IMR-90 (cell line): ENCODE measurements around the gene YEATS4. TPM values are rescaled to one million over a fixed set of nuclear protein-coding genes. Genes with fewer than 3 reads are reported as not detected.
A peak's percentile ranks its signal among the peaks of the same experiment; 100 is the strongest.

Experiments
- ATAC-seq: fragments of 200-7000 bp; cut with Tn5 transposase; 2 replicates; pipeline ENCODE4 v1.9.1; 2020; ENCODE audit warnings: low read depth, mild to moderate bottlenecking, moderate library complexity
- BruUV-seq: library from RNA; stranded (reverse); fragments of 400-500 nt; replicated peaks from 2 replicates; lab custom pipeline; 2021; lab: Mats Ljungman, UMichigan
- CTCF ChIA-PET: fragments of 300-600 bp; formaldehyde crosslinking; extraction: SDS; loops from one replicate; lab custom pipeline; 2021; ENCODE audit warnings: antibody characterized with exemption; lab: Yijun Ruan, JAX
- POLR2A ChIA-PET: fragments of 300-600 bp; sonication (Branson Sonifier 250); formaldehyde crosslinking; loops from one replicate; lab custom pipeline; 2022; ENCODE audit warnings: antibody characterized with exemption; ENCODE audit not compliant: unreplicated experiment; lab: Charles Lee
- DNase-seq: peaks from one replicate; pipeline ENCODE4 v3.0.0; 2013
- H2AFZ ChIP-seq: replicated peaks from 2 replicates; pipeline ENCODE3; 2013; ENCODE audit warnings: low read length, mild to moderate bottlenecking; ENCODE audit not compliant: poor library complexity
- H2AK5ac ChIP-seq: 2 replicates; pipeline ENCODE4 v1.6.1; 2013; ENCODE audit warnings: low read depth, low read length, inconsistent platforms
- H2AK9ac ChIP-seq: replicated peaks from 2 replicates; pipeline ENCODE3; 2013; ENCODE audit warnings: mild to moderate bottlenecking, low read depth, low read length, moderate library complexity; ENCODE audit not compliant: poor library complexity
- H2BK120ac ChIP-seq: 2 replicates; pipeline ENCODE4 v1.6.1; 2013; ENCODE audit warnings: low read depth, low read length, inconsistent platforms
- H2BK15ac ChIP-seq: 3 replicates; pipeline ENCODE4 v1.6.1; 2013; ENCODE audit warnings: low read depth, low read length, inconsistent platforms
- H2BK20ac ChIP-seq: 2 replicates; pipeline ENCODE4 v1.6.1; 2013; ENCODE audit warnings: low read depth, mild to moderate bottlenecking, inconsistent platforms, low read length, moderate library complexity
- H2BK5ac ChIP-seq: 2 replicates; pipeline ENCODE4 v1.6.1; 2013; ENCODE audit warnings: mild to moderate bottlenecking, low read depth, low read length, inconsistent platforms; ENCODE audit not compliant: poor library complexity, severe bottlenecking
- H3K14ac ChIP-seq: replicated peaks from 2 replicates; pipeline ENCODE4 v1.6.1; 2013; ENCODE audit warnings: low read depth, low read length, inconsistent platforms
- H3K18ac ChIP-seq: 2 replicates; pipeline ENCODE4 v1.6.1; 2013; ENCODE audit warnings: low read depth, low read length, control low read depth
- H3K23ac ChIP-seq: 2 replicates; pipeline ENCODE4 v1.6.1; 2013; ENCODE audit warnings: low read depth, low read length, inconsistent platforms
- H3K27ac ChIP-seq: 2 replicates; pipeline ENCODE4 v1.5.1; 2013; ENCODE audit warnings: mild to moderate bottlenecking, control low read depth, low read length; ENCODE audit not compliant: insufficient read depth
- H3K27me3 ChIP-seq: 2 replicates; pipeline ENCODE4 v1.6.1; 2013; ENCODE audit warnings: low read length; ENCODE audit not compliant: control insufficient read depth, insufficient read depth
- H3K36me3 ChIP-seq: 2 replicates; pipeline ENCODE4 v1.6.1; 2013; ENCODE audit warnings: low read length, mixed read lengths; ENCODE audit not compliant: control insufficient read depth, insufficient read depth
- H3K4ac ChIP-seq: 2 replicates; pipeline ENCODE4 v1.6.1; 2013; ENCODE audit warnings: low read depth, low read length, inconsistent platforms
- H3K4me1 ChIP-seq: 2 replicates; pipeline ENCODE4 v1.6.1; 2013; ENCODE audit warnings: low read length, mixed read lengths; ENCODE audit not compliant: control insufficient read depth, insufficient read depth
- H3K4me2 ChIP-seq: 2 replicates; pipeline ENCODE4 v1.6.1; 2013; ENCODE audit warnings: low read depth, mild to moderate bottlenecking, control low read depth, low read length, moderate library complexity
- H3K4me3 ChIP-seq: 2 replicates; pipeline ENCODE4 v1.5.1; 2013; ENCODE audit warnings: low read depth, mild to moderate bottlenecking, control low read depth, low read length, moderate library complexity; ENCODE audit not compliant: insufficient read depth
- H3K56ac ChIP-seq: 2 replicates; pipeline ENCODE4 v1.6.1; 2013; ENCODE audit warnings: low read length, inconsistent platforms; ENCODE audit not compliant: insufficient read depth; ENCODE audit errors: extremely low read depth
- H3K79me1 ChIP-seq, 2 experiments: 2 replicates each; pipeline ENCODE4 v1.6.1; 2013; ENCODE audit warnings: low read length in 2 of 2, inconsistent platforms in 1 of 2, low read depth in 1 of 2
- H3K9ac ChIP-seq: 2 replicates; pipeline ENCODE4 v1.6.1; 2013; ENCODE audit warnings: low read depth, low read length, control low read depth
- H3K9me1 ChIP-seq: 2 replicates; pipeline ENCODE4 v1.6.1; 2013; ENCODE audit warnings: low read length, inconsistent platforms; ENCODE audit not compliant: insufficient read depth
- H3K9me3 ChIP-seq: 2 replicates; pipeline ENCODE4 v1.6.1; 2013; ENCODE audit warnings: low read length; ENCODE audit not compliant: control insufficient read depth, insufficient read depth
- H4K20me1 ChIP-seq: 2 replicates; pipeline ENCODE4 v1.6.1; 2013; ENCODE audit warnings: low read length, inconsistent platforms; ENCODE audit not compliant: insufficient read depth
- H4K5ac ChIP-seq: 2 replicates; pipeline ENCODE4 v1.6.1; 2013; ENCODE audit warnings: mild to moderate bottlenecking, low read depth, low read length, control low read depth
- H4K8ac ChIP-seq, 2 experiments: 2 replicates each; pipeline ENCODE4 v1.6.1; 2013; ENCODE audit warnings: low read depth in 2 of 2, low read length in 2 of 2, control low read depth in 1 of 2, inconsistent platforms in 1 of 2
- H4K91ac ChIP-seq: 2 replicates; pipeline ENCODE4 v1.6.1; 2013; ENCODE audit warnings: low read depth, low read length, inconsistent platforms; ENCODE audit not compliant: insufficient read depth
- CEBPB ChIP-seq: IDR thresholded peaks from 2 replicates; pipeline ENCODE4 v1.6.1; 2012; ENCODE audit warnings: low read depth, low read length, improper control_type of control experiment
- FOS ChIP-seq: fragments of 150-350 bp; IDR thresholded peaks from 2 replicates; pipeline ENCODE4 v1.6.1; 2016; ENCODE audit warnings: low read depth, low read length
- MAFK ChIP-seq: IDR thresholded peaks from 2 replicates; pipeline ENCODE4 v1.6.1; 2012; ENCODE audit warnings: low read depth, low read length, improper control_type of control experiment
- MAZ ChIP-seq: IDR thresholded peaks from 2 replicates; pipeline ENCODE4 v1.6.1; 2012; ENCODE audit warnings: low read depth, mild to moderate bottlenecking, low read length, improper control_type of control experiment, moderate library complexity, borderline replicate concordance
- NFE2L2 ChIP-seq: fragments of 150-350 bp; IDR thresholded peaks from 2 replicates; pipeline ENCODE4 v1.6.1; 2016; ENCODE audit warnings: low read depth, mild to moderate bottlenecking, low read length
- RAD21 ChIP-seq: IDR thresholded peaks from 2 replicates; pipeline ENCODE4 v1.6.1; 2012; ENCODE audit warnings: low read length, improper control_type of control experiment
- RCOR1 ChIP-seq: IDR thresholded peaks from 2 replicates; pipeline ENCODE4 v1.6.1; 2012; ENCODE audit warnings: mild to moderate bottlenecking, low read length, improper control_type of control experiment; ENCODE audit not compliant: insufficient replicate concordance
- RFX5 ChIP-seq: IDR thresholded peaks from 2 replicates; pipeline ENCODE4 v1.8.0; 2012; ENCODE audit warnings: low read depth, mild to moderate bottlenecking, low read length, moderate library complexity
- SMC3 ChIP-seq: fragments of 150-350 bp; IDR thresholded peaks from 2 replicates; pipeline ENCODE4 v1.6.1; 2016; ENCODE audit warnings: low read depth, mild to moderate bottlenecking, antibody characterized with exemption, low read length, moderate library complexity
- WGBS, 2 experiments: methylation state at CpG; one replicate each; pipeline versions ENCODE4 v1.1.5 to v1.1.7; 2013; ENCODE audit warnings: missing lambda C conversion rate in 2 of 2; ENCODE audit not compliant: insufficient read length in 1 of 2; ENCODE audit errors: extremely low coverage in 2 of 2; 5-methylcytosine and 5-hydroxymethylcytosine counted together
- dilution Hi-C: fragments of 300-500 bp; cut with HindIII; formaldehyde crosslinking; loops from one replicate; pipeline ENCODE4 v1.14.3; 2018; ENCODE audit warnings: low sequenced_read_pairs; ENCODE audit not compliant: unreplicated experiment
- in situ Hi-C: fragments of 300-500 bp; cut with MboI; formaldehyde crosslinking; loops from 3 replicates; pipeline ENCODE4 v1.14.3; 2019; ENCODE audit warnings: low sequenced_read_pairs, inconsistent platforms, mixed read lengths
- intact Hi-C: fragments of 100-400 bp; cut with micrococcal nuclease; formaldehyde crosslinking; loops from 2 replicates; pipeline ENCODE4 v1.10.0; 2022
- polyA plus RNA-seq, 3 experiments: library from polyadenylated mRNA; depleted of rRNA; stranded (reverse); fragments of >200 nt; gene quantifications; 2 replicates each; pipeline ENCODE4 v1.2.3, GENCODE V29; 2012; ENCODE audit warnings: low replicate concordance in 1 of 3
- total RNA-seq: library from RNA; depleted of rRNA; stranded (reverse); fragments of >200 nt; gene quantifications from 2 replicates; pipeline ENCODE4 v1.2.3, GENCODE V29; 2012

Gene YEATS4
- total and polyA plus RNA-seq, 2 of the 4 experiments (the other 2 are of a cell fraction) = 6.9 to 15.1 TPM

- Histone ChIP-seq H3K27ac (no peak overlapping the region), H3K4me1 (0 out of 2 replicates have a peak, but pooled peaks cover 2% of the 10 kb centered on the region), H4K8ac (no peak overlapping the region), H3K14ac (no peak overlapping the region), H3K9me1 (no peaks in the 10 kb centered on the region), H3K36me3 (no peaks in the 10 kb centered on the region), H2AK5ac (no peak overlapping the region), H4K5ac (no peak overlapping the region), H2BK15ac (no peak overlapping the region), H3K56ac (no peak overlapping the region), H4K20me1 (no peaks in the 10 kb centered on the region), H3K9ac (no peak overlapping the region), H4K91ac (no peak overlapping the region), H2AK9ac (no peak overlapping the region), H3K27me3 (peaks cover 32% of the 10 kb centered on the region), H2BK5ac (no peak overlapping the region), H2AFZ (peak overlapping the region; percentile 63), H3K9me3 (no peaks in the 10 kb centered on the region), H2BK120ac (no peak overlapping the region), H3K4me2 (no peak overlapping the region), H2BK20ac (no peak overlapping the region), H3K18ac (no peak overlapping the region), H3K4ac (no peak overlapping the region), H3K23ac (no peak overlapping the region), H3K4me3 (no peak overlapping the region), H3K79me1 (no peaks in the 10 kb centered on the region)
- DNase-seq (no peak), ATAC-seq (no peak)
- no TSS peak for BruUV-seq
- in situ Hi-C loops = loop anchor here (25.0 kb wide), 1 partner anchor 405 kb away; the partner anchor contains the start of gene RAB3IP
- dilution Hi-C loops = no loop called here
- TF ChIP-seq CEBPB (no peak), NFE2L2 (no peak), RFX5 (no peak), MAFK (no peak), RCOR1 (no peak), RAD21 (no peak), MAZ (no peak), FOS (no peak), SMC3 (no peak)
- 51% methylated on average over 4 of the region's 20 CpGs; no CpG with 5 or more reads in 1 of the 2 experiments for WGBS, 2 experiments
- intact Hi-C loops = no loop called here
- CTCF ChIA-PET = no interaction called here
- POLR2A ChIA-PET = no interaction called here
Measured at GRCh38 chr12:69331909-69332684, 27.4 kb upstream of the YEATS4 start.
